ENCODE results near the gene HDGFL2. TPM values are rescaled to one million over a fixed set of nuclear protein-coding genes. Genes with fewer than 3 reads are reported as not detected.

Gene HDGFL2
- total and polyA plus RNA-seq, 5 experiments from 2014 or later: 15.0 to 40.0 (median 25.3) TPM

GRCh38 chr19:4436231-4436630 is 35.9 kb upstream of the HDGFL2 start:
- H3K27me3 Mint-ChIP-seq: no peaks in the 10 kb centered on the region
- H3K4me1 Mint-ChIP-seq: peaks cover 0 to 10% (median 2%) of the 10 kb centered on the region in 4 donors
- H3K36me3 Mint-ChIP-seq: peaks cover 0 to 12% (median 1%) of the 10 kb centered on the region in 3 donors
- DNase-seq (no peak), ATAC-seq (no peak)
- no peak overlapping the region for H3K4me3 Mint-ChIP-seq
- no peaks in the 10 kb centered on the region for H3K9me3 Mint-ChIP-seq
- POLR2A ChIA-PET: no interaction called here
- H3K27ac Mint-ChIP-seq: no peak overlapping the region

DNA sequence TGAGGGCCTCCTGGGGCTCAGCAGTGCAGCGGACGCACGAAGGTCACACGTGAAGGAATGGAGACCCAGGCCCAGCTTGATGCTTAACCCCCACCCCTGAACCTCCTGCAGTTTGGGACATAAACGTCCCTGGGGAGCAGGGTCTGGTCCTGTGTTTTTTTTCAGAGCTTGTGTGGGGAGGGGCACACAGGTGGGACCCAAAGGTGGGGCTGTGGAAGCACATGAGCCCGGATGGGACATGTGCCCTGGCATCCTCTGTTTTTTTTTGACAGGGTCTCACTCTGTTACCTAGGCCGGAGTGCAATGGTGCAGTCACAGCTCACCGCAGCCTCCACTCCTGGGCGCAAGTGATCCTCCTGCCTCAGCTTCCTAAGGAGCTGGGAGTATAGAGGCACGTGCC is 35.0 kb upstream of the HDGFL2 start:
- Mint-ChIP-seq H3K9me3 (no peaks in the 10 kb centered on the region), H3K4me1 (peaks cover 1 to 4% (median 3%) of the 10 kb centered on the region in 4 donors), H3K36me3 (peaks cover 0 to 10% (median 1%) of the 10 kb centered on the region in 3 donors), H3K27ac (no peak overlapping the region), H3K4me3 (no peak overlapping the region), H3K27me3 (no peaks in the 10 kb centered on the region)
- DNase-seq (peak in 1 of 10 donors; percentile 18), ATAC-seq (no peak)
- POLR2A ChIA-PET: no interaction called here

DNA sequence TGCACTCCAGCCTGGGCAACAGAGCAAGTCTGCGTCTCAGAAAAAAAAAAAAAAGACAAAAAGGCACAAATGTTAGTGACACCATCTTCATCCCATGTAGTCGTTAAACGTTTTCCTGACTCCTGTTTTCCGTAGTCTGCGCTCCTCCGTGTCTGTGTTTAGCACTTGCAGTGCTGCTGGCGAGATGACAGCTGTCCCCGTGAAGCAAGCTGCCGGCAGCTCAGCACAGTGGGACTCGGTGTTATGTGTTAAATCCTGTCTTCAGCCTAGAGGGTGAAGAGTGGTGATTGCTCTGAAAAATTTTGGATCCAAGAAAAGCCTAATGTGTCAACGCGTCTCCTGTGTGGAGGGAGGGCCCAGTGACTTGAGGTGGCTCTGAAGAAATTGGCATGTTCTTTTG is 32.9 kb upstream of the HDGFL2 start:
- Mint-ChIP-seq H3K27ac (peak overlapping the region in 2 of 10 donors; percentile 27 to 64), H3K9me3 (no peaks in the 10 kb centered on the region), H3K36me3 (peaks cover 0 to 7% (median 0%) of the 10 kb centered on the region in 3 donors), H3K4me1 (peaks cover 2 to 8% (median 5%) of the 10 kb centered on the region in 4 donors), H3K4me3 (no peak overlapping the region), H3K27me3 (no peaks in the 10 kb centered on the region)
- DNase-seq (no peak), ATAC-seq (no peak)
- POLR2A ChIA-PET: interaction anchor here (0.6 kb wide), 1 partner anchor 146 kb away, joined by 3 read pairs; no protein-coding TSS in a partner anchor

- peak overlapping the region in 5 of 10 donors; percentile 45 to 76 (median 56) for H3K4me3 Mint-ChIP-seq
- ATAC-seq: peak; percentile 25 to 36
- peak in 1 of 10 donors; percentile 62 for DNase-seq
- H3K4me1 Mint-ChIP-seq: peaks cover 2 to 8% (median 3%) of the 10 kb centered on the region in 4 donors
- H3K36me3 Mint-ChIP-seq: peaks cover 0 to 12% (median 0%) of the 10 kb centered on the region in 3 donors
- no peaks in the 10 kb centered on the region for H3K27me3 Mint-ChIP-seq
- peak overlapping the region in 7 of 10 donors; percentile 53 to 85 (median 74) for H3K27ac Mint-ChIP-seq
- no peaks in the 10 kb centered on the region for H3K9me3 Mint-ChIP-seq
- POLR2A ChIA-PET: no interaction called here
These were observed 29.9 kb upstream of the HDGFL2 start for GRCh38 chr19:4441994-4442818.

GRCh38 chr19:4442819-4443146 is 29.3 kb upstream of the HDGFL2 start:
- DNase-seq: no peak
- peaks cover 2 to 8% (median 3%) of the 10 kb centered on the region in 4 donors for H3K4me1 Mint-ChIP-seq
- ATAC-seq: peak in 1 of 2 donors; percentile 17
- H3K4me3 Mint-ChIP-seq: no peak overlapping the region
- no peak overlapping the region for H3K27ac Mint-ChIP-seq
- no peaks in the 10 kb centered on the region for H3K9me3 Mint-ChIP-seq
- POLR2A ChIA-PET: no interaction called here
- H3K27me3 Mint-ChIP-seq: no peaks in the 10 kb centered on the region
- H3K36me3 Mint-ChIP-seq: peaks cover 0 to 12% (median 1%) of the 10 kb centered on the region in 3 donors

DNA sequence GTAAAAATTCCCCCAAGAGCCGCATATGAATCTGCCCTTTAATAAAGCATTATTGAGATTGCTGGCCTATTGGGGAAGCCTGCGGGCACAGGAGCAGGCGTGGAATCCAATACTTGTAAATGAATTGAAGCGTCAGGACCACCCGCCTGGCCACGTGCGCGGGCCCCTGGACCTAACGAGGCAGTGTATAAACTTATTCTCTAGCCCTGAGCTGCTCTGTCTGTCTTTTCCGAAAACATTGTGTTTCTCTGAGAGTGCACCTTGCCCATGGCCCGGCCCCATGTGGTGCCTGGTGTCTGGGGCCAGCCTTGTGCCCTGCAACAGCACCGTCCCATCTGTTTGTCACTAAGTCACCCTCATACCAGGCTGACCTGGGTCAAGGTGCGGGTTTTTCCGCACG is 28.9 kb upstream of the HDGFL2 start:
- Mint-ChIP-seq H3K9me3 (no peaks in the 10 kb centered on the region), H3K27me3 (no peaks in the 10 kb centered on the region)
- POLR2A ChIA-PET: no interaction called here

GRCh38 chr19:4443966-4444764 is 27.9 kb upstream of the HDGFL2 start:
- POLR2A ChIA-PET: no interaction called here
- Mint-ChIP-seq H3K4me3 (peak overlapping the region in 1 of 10 donors; percentile 44), H3K4me1 (peaks cover 2 to 8% (median 3%) of the 10 kb centered on the region in 4 donors), H3K9me3 (no peaks in the 10 kb centered on the region), H3K27me3 (no peaks in the 10 kb centered on the region), H3K36me3 (peaks cover 0 to 18% (median 6%) of the 10 kb centered on the region in 3 donors), H3K27ac (peak overlapping the region in 2 of 10 donors; percentile 28 to 77)
- no peak for ATAC-seq
- DNase-seq: no peak

More for the DNA sequence above, 28.9 kb upstream of the HDGFL2 start:
- ATAC-seq: no peak
- H3K27ac Mint-ChIP-seq: peak overlapping the region in 3 of 10 donors; percentile 33 to 59 (median 49)
- H3K36me3 Mint-ChIP-seq: peaks cover 0 to 13% (median 1%) of the 10 kb centered on the region in 3 donors
- no peak for DNase-seq
- no peak overlapping the region for H3K4me3 Mint-ChIP-seq
- H3K4me1 Mint-ChIP-seq: peaks cover 2 to 8% (median 3%) of the 10 kb centered on the region in 4 donors

DNA sequence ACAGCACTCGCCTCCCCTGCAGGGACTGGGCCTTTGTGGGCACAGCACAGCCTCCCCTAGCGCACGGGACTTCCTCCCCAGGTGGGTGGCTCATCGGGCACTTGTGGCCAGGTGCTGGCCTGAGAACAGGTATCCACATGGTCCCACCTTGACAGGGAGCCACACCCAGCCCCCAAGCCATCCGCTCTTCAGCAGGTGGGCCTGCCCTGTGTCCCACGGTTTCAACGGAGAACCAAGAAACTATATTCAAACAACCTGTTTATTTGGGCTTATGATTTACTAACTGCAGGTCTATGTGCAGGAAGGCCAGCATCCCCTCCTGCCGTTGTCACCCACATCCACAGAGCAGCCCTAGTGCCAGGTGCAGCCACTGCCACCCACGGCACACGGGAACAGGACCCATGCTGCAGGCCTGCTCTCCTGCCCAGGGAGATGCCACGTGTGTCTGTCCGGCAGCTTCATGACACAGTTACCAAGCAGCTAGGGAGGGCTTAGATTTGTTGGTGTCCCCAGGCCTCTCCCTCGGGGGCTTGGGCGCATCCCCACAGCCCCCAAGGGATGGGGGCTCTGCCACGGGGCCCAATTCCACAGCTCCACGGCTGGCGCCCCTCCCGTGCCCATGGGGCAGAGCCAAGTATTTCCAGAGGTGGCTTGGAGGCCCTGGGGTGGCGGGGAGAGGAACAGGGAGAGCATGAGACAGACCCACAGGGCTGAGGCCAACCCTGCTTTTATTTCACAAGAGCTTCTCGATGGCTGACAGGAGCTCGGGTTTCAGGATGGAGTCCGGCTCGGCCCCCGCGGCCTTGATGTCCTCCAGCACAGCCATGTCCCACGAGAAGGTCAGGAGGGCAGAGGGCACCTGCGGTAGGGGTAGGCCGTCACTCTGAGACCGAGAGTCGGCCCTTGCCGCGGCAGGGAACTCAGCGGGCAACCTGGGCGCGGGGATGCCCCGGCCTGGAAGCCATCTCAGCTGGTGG is 27.0 kb upstream of the HDGFL2 start:
- Mint-ChIP-seq H3K4me3 (peak overlapping the region in 1 of 10 donors; percentile 44), H3K4me1 (peaks cover 2 to 8% (median 3%) of the 10 kb centered on the region in 4 donors), H3K27ac (peak overlapping the region in 1 of 10 donors; percentile 28), H3K36me3 (peaks cover 0 to 27% (median 9%) of the 10 kb centered on the region in 3 donors), H3K9me3 (no peaks in the 10 kb centered on the region), H3K27me3 (no peaks in the 10 kb centered on the region)
- ATAC-seq (no peak), DNase-seq (peak in 1 of 10 donors; percentile 55)
- POLR2A ChIA-PET: no interaction called here

GRCh38 chr19:4445963-4446703 is 26.0 kb upstream of the HDGFL2 start:
- ATAC-seq: no peak
- Mint-ChIP-seq H3K4me3 (no peak overlapping the region), H3K9me3 (no peaks in the 10 kb centered on the region), H3K27ac (no peak overlapping the region), H3K27me3 (no peaks in the 10 kb centered on the region), H3K36me3 (peaks cover 0 to 37% (median 12%) of the 10 kb centered on the region in 3 donors), H3K4me1 (peaks cover 2 to 8% (median 3%) of the 10 kb centered on the region in 4 donors)
- DNase-seq: peak in 1 of 10 donors; percentile 6
- POLR2A ChIA-PET: no interaction called here

DNA sequence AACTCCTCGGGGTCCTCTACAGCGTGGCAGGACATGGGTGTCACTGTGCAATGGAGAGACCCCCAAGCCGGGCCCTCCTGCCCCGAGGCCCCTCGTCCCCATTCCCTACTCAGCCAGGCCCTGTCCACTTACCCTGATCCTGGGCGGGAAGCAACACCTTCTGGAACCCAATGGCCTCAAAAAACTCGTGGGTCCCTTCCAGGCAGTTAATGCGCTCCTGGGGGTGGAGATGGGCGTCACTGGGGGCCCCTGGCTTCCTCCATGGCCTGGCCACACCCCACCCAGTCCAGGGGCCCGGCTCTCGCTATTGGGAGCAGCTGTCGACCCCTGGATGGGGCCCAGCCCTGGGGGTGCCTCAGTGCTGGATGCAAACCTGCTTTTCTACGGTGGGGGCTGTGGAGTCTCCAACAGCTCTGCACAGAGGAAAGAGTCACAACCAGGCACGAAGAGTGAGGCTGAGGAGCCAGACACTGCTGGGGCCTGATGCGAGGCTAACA is 25.3 kb upstream of the HDGFL2 start:
- H3K4me1 Mint-ChIP-seq: peaks cover 2 to 8% (median 3%) of the 10 kb centered on the region in 4 donors
- H3K36me3 Mint-ChIP-seq: peaks cover 0 to 42% (median 12%) of the 10 kb centered on the region in 3 donors
- H3K27me3 Mint-ChIP-seq: no peaks in the 10 kb centered on the region
- no peak overlapping the region for H3K4me3 Mint-ChIP-seq
- no peaks in the 10 kb centered on the region for H3K9me3 Mint-ChIP-seq
- no peak overlapping the region for H3K27ac Mint-ChIP-seq
- POLR2A ChIA-PET: no interaction called here
- ATAC-seq: no peak
- peak in 1 of 10 donors; percentile 55 for DNase-seq

DNA sequence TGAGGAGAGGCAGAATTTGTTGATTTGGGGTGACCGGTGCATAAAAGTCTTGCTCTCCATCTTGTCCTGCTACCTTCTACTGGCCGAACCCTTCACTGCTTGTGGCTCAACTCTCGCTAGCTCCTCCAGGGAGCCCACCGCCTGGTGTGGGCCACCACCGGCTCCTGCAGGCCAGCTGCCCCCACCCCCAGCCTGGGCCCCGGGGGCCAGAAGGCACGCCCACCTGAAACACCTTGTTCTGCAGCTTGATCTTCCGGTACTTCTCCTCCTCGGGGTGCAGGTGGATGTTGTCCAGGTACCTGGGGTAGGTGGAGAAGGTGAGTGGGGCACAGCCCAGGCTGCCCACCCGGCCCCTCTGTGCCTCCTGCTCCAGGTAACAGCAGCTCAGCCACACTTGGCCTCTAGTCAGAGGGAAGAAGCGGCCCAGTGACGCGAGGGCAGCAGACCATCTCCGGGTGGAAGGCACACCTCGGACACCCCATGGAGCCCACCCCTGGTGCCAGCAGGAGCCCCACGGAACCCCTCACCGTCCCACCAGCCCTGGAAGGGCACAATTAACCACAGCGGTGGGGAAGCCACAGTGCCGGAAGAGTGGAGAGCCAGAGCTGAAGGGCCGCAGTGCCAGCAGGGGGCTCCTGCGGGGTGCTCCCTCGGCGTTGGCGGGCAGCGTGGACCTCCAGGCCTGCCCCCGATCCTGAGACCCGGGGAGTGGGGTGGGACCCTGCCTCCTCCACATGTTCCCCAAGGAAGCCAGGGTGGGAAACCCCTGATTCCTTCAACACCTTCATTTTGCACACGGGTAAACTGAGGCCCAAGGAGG is 24.6 kb upstream of the HDGFL2 start:
- Mint-ChIP-seq H3K36me3 (peaks cover 0 to 49% (median 12%) of the 10 kb centered on the region in 3 donors), H3K4me3 (no peak overlapping the region), H3K27me3 (no peaks in the 10 kb centered on the region), H3K4me1 (peaks cover 0 to under 1% (median 0%) of the 10 kb centered on the region in 4 donors), H3K9me3 (no peaks in the 10 kb centered on the region), H3K27ac (no peak overlapping the region)
- POLR2A ChIA-PET: no interaction called here
- DNase-seq (no peak), ATAC-seq (no peak)
